Measurements from ENCODE around the gene SLC1A4. TPM values are rescaled to one million over a fixed set of nuclear protein-coding genes. Genes with fewer than 3 reads are reported as not detected.
A peak's percentile ranks its signal among the peaks of the same experiment; 100 is the strongest.

The SLC1A4 gene
- total RNA-seq, 4 donors from 2014 or later = 7.2 to 14.4 (median 12.2) TPM

GRCh38 chr2:65064728-65065552, 75.7 kb downstream of the SLC1A4 start:
- Histone ChIP-seq H3K36me3 (peaks cover 0 to 8% (median 0%) of the 10 kb centered on the region in 3 donors), H3K27me3 (no peaks in the 10 kb centered on the region), H3K4me1 (peaks cover 0 to 91% (median 32%) of the 10 kb centered on the region in 4 donors), H3K27ac (peak overlapping the region in 3 of 4 donors; percentile 48 to 68 (median 67)), H3K4me3 (no peak overlapping the region), H3K9me3 (no peaks in the 10 kb centered on the region)
- WGBS, 2 donors = 33 to 41% methylated on average over 14 of the region's 14 CpGs
- TF ChIP-seq POLR2A (IDR thresholded peaks at IDR 0.05) (no peak), EP300 (IDR thresholded peaks at IDR 0.05) (peak in 1 of 2 donors; percentile 79), CTCF (IDR thresholded peaks at IDR 0.05) (peak; percentile 43 to 84 (median 77))
- peak; percentile 26 to 70 for DNase-seq (ENCODE audit: low spot score in 2 of 2)

- Histone ChIP-seq H3K4me1 (peaks cover 0 to 80% (median 38%) of the 10 kb centered on the region in 4 donors), H3K27ac (no peak overlapping the region)
Observed at GRCh38 chr2:65067806-65068553, 78.8 kb downstream of the SLC1A4 start.

GRCh38 chr2:65069439-65069824, 80.2 kb downstream of the SLC1A4 start:
- no peak for TF ChIP-seq POLR2A (IDR thresholded peaks at IDR 0.05)
- TF ChIP-seq EP300 (IDR thresholded peaks at IDR 0.05) = no peak
- TF ChIP-seq CTCF (IDR thresholded peaks at IDR 0.05) = no peak
- H3K4me1 ChIP-seq = peaks cover 0 to 74% (median 29%) of the 10 kb centered on the region in 4 donors
- no peak for DNase-seq (ENCODE audit: low spot score in 2 of 2)
- WGBS, 2 donors = 84 to 98% methylated on average over 5 to 6 of the region's 6 CpGs
- H3K27me3 ChIP-seq = no peaks in the 10 kb centered on the region
- no peaks in the 10 kb centered on the region for H3K9me3 ChIP-seq
- H3K4me3 ChIP-seq = no peak overlapping the region
- H3K36me3 ChIP-seq = peaks cover 8 to 52% (median 9%) of the 10 kb centered on the region in 3 donors
- peak overlapping the region; percentile 42 to 81 (median 54) for H3K27ac ChIP-seq

More at GRCh38 chr2:65067806-65068553, 78.8 kb downstream of the SLC1A4 start:
- no peak for TF ChIP-seq CTCF (IDR thresholded peaks at IDR 0.05)
- no peak for TF ChIP-seq POLR2A (IDR thresholded peaks at IDR 0.05)
- no peak for TF ChIP-seq EP300 (IDR thresholded peaks at IDR 0.05)
- no peaks in the 10 kb centered on the region for H3K9me3 ChIP-seq
- H3K27me3 ChIP-seq = no peaks in the 10 kb centered on the region
- no peak for DNase-seq (ENCODE audit: low spot score in 2 of 2)
- peaks cover 5 to 38% (median 6%) of the 10 kb centered on the region in 3 donors for H3K36me3 ChIP-seq
- WGBS, 2 donors = 76 to 83% methylated on average over 14 of the region's 14 CpGs
- no peak overlapping the region for H3K4me3 ChIP-seq

- H3K36me3 ChIP-seq = peaks cover 8 to 58% (median 9%) of the 10 kb centered on the region in 3 donors
- DNase-seq (ENCODE audit: low spot score in 2 of 2) = no peak
- H3K4me1 ChIP-seq = peaks cover 0 to 72% (median 22%) of the 10 kb centered on the region in 4 donors
- no peaks in the 10 kb centered on the region for H3K9me3 ChIP-seq
- 69 to 73% methylated on average over 8 of the region's 8 CpGs for WGBS, 2 donors
- no peak overlapping the region for H3K4me3 ChIP-seq
- no peak for TF ChIP-seq POLR2A (IDR thresholded peaks at IDR 0.05)
- no peak for TF ChIP-seq EP300 (IDR thresholded peaks at IDR 0.05)
- peak in 1 of 5 experiments; percentile 20 for TF ChIP-seq CTCF (IDR thresholded peaks at IDR 0.05)
- peak overlapping the region; percentile 42 to 81 (median 54) for H3K27ac ChIP-seq
- H3K27me3 ChIP-seq = no peaks in the 10 kb centered on the region
Observed at GRCh38 chr2:65070172-65070830, 81.1 kb downstream of the SLC1A4 start.

All from tibial nerve (tissue), 4 donors.